ENCODE data around the gene WASHC3. TPM values are rescaled to one million over a fixed set of nuclear protein-coding genes. Genes with fewer than 3 reads are reported as not detected.
"Not testable (repeated sequence)": the region's sequence is repeated elsewhere in the genome, so short reads cannot be mapped to it uniquely, and the experiment has no call there.

Gene WASHC3
- total RNA-seq, 4 donors from 2014 or later = 39.7 to 63.1 (median 55.0) TPM

- TF ChIP-seq, protein P1, sequence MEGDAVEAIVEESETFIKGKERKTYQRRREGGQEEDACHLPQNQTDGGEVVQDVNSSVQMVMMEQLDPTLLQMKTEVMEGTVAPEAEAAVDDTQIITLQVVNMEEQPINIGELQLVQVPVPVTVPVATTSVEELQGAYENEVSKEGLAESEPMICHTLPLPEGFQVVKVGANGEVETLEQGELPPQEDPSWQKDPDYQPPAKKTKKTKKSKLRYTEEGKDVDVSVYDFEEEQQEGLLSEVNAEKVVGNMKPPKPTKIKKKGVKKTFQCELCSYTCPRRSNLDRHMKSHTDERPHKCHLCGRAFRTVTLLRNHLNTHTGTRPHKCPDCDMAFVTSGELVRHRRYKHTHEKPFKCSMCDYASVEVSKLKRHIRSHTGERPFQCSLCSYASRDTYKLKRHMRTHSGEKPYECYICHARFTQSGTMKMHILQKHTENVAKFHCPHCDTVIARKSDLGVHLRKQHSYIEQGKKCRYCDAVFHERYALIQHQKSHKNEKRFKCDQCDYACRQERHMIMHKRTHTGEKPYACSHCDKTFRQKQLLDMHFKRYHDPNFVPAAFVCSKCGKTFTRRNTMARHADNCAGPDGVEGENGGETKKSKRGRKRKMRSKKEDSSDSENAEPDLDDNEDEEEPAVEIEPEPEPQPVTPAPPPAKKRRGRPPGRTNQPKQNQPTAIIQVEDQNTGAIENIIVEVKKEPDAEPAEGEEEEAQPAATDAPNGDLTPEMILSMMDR (IDR thresholded peaks at IDR 0.05) = no peak
- TF ChIP-seq POLR2A (IDR thresholded peaks at IDR 0.05) = no peak
- TF ChIP-seq EP300 (IDR thresholded peaks at IDR 0.05) = no peak
- TF ChIP-seq POLR2AphosphoS5 (IDR thresholded peaks at IDR 0.05) = no peak
- H3K27ac ChIP-seq = no peak overlapping the region
- no peaks in the 10 kb centered on the region for H3K4me1 ChIP-seq
Observed at GRCh38 chr12:102026728-102027127, 35.1 kb downstream of the WASHC3 start.

GRCh38 chr12:102024765-102025164 is 37.0 kb downstream of the WASHC3 start:
- H3K9me3 ChIP-seq = no peaks in the 10 kb centered on the region
- H3K36me3 ChIP-seq = peaks cover 33% of the 10 kb centered on the region
- no peak for TF ChIP-seq POLR2A (IDR thresholded peaks at IDR 0.05)
- no peak for TF ChIP-seq EP300 (IDR thresholded peaks at IDR 0.05)
- 44% methylated on average over 2 of the region's 2 CpGs for WGBS
- no peaks in the 10 kb centered on the region for H3K27me3 ChIP-seq
- no peak overlapping the region for H3K27ac ChIP-seq
- no peak for DNase-seq (ENCODE audit: low spot score in 2 of 2)
- H3K4me3 ChIP-seq = no peak overlapping the region
- H3K4me1 ChIP-seq = no peaks in the 10 kb centered on the region

More at GRCh38 chr12:102026728-102027127, 35.1 kb downstream of the WASHC3 start:
- peaks cover 40% of the 10 kb centered on the region for H3K36me3 ChIP-seq
- DNase-seq (ENCODE audit: low spot score in 2 of 2) = no peak
- no peaks in the 10 kb centered on the region for H3K9me3 ChIP-seq
- no peak overlapping the region for H3K4me3 ChIP-seq
- no peaks in the 10 kb centered on the region for H3K27me3 ChIP-seq
- 55% methylated on average over 1 of the region's 1 CpG for WGBS

GRCh38 chr12:102023343-102023930 is 38.4 kb downstream of the WASHC3 start:
- DNase-seq (ENCODE audit: low spot score in 2 of 2) = no peak
- no peaks in the 10 kb centered on the region for H3K9me3 ChIP-seq
- no peak overlapping the region for H3K4me3 ChIP-seq
- H3K4me1 ChIP-seq = no peaks in the 10 kb centered on the region
- 85% methylated on average over 3 of the region's 3 CpGs for WGBS
- H3K27ac ChIP-seq = no peak overlapping the region
- H3K27me3 ChIP-seq = no peaks in the 10 kb centered on the region
- TF ChIP-seq POLR2AphosphoS5 (IDR thresholded peaks at IDR 0.05) (no peak), EP300 (IDR thresholded peaks at IDR 0.05) (no peak), POLR2A (IDR thresholded peaks at IDR 0.05) (no peak)
- TF ChIP-seq, protein P1 (IDR thresholded peaks at IDR 0.05) = no peak
- H3K36me3 ChIP-seq = peaks cover 26% of the 10 kb centered on the region

- Histone ChIP-seq H3K27ac (no peak overlapping the region), H3K27me3 (no peaks in the 10 kb centered on the region), H3K4me1 (no peaks in the 10 kb centered on the region), H3K36me3 (peaks cover 29% of the 10 kb centered on the region), H3K4me3 (no peak overlapping the region), H3K9me3 (no peaks in the 10 kb centered on the region)
- 100% methylated on average over 1 of the region's 1 CpG for WGBS
- TF ChIP-seq, protein P1 (IDR thresholded peaks at IDR 0.05) = no peak
- no peak for TF ChIP-seq POLR2AphosphoS5 (IDR thresholded peaks at IDR 0.05)
- no peak for TF ChIP-seq EP300 (IDR thresholded peaks at IDR 0.05)
- no peak for TF ChIP-seq POLR2A (IDR thresholded peaks at IDR 0.05)
- DNase-seq (ENCODE audit: low spot score in 2 of 2) = no peak
Observed at GRCh38 chr12:102022286-102022685, 39.5 kb downstream of the WASHC3 start.

- WGBS = 62% methylated on average over 2 of the region's 2 CpGs
- no peak overlapping the region for H3K4me3 ChIP-seq
Observed at GRCh38 chr12:102021540-102022246, 40.1 kb downstream of the WASHC3 start.

DNA sequence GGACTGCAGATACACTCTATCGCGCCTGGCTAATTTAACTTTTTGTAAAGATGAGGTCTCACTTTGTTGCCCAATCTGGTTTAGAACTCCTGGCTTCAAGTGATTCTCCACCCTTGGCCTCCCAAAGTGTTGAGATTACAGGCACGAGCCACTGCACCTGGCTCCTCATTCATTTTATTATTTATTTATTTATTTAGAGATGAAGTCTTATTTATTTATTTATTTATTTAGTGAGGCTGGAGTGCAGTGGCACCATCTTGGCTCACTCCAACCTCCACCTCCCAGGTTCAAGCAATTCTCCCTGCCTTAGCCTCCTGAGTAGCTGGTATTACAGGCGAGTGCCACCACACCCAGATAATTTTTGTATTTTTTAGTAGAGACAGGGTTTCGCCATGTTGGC is 43.2 kb downstream of the WASHC3 start:
- DNase-seq (ENCODE audit: low spot score in 2 of 2); H3K27me3 ChIP-seq; H3K9me3 ChIP-seq; H3K4me1 ChIP-seq; H3K27ac ChIP-seq; H3K4me3 ChIP-seq: not testable (repeated sequence)
- H3K36me3 ChIP-seq = peaks cover 25% of the 10 kb centered on the region
- WGBS = over 99% methylated on average over 5 of the region's 5 CpGs

More at GRCh38 chr12:102021540-102022246, 40.1 kb downstream of the WASHC3 start:
- H3K27ac ChIP-seq = no peak overlapping the region
- no peak for DNase-seq (ENCODE audit: low spot score in 2 of 2)
- H3K27me3 ChIP-seq = no peaks in the 10 kb centered on the region
- no peaks in the 10 kb centered on the region for H3K4me1 ChIP-seq
- no peak for TF ChIP-seq EP300 (IDR thresholded peaks at IDR 0.05)
- no peak for TF ChIP-seq POLR2A (IDR thresholded peaks at IDR 0.05)
- H3K9me3 ChIP-seq = no peaks in the 10 kb centered on the region
- peaks cover 31% of the 10 kb centered on the region for H3K36me3 ChIP-seq

Measured in suprapubic skin (tissue), 4 donors.